GM23338 (cell line): ENCODE measurements around the gene DNAH6. TPM values are rescaled to one million over a fixed set of nuclear protein-coding genes. Genes with fewer than 3 reads are reported as not detected.

Experiments used
- ATAC-seq: fragments of 200-7000 bp; cut with Tn5 transposase; 3 replicates; pipeline ENCODE4 v1.9.1; 2020
- DNase-seq: peaks from one replicate; pipeline ENCODE4 v3.0.0-alpha.2; 2015; ENCODE audit warnings: low spot score
- H2AFZ ChIP-seq: fragments of 200-600 bp; sonication (generic); 2 replicates; pipeline ENCODE4 v1.8.0; 2016; ENCODE audit warnings: antibody characterized with exemption, mild to moderate bottlenecking, moderate library complexity
- H3F3A ChIP-seq: fragments of 200-600 bp; sonication (generic); replicated peaks from 2 replicates; pipeline ENCODE4 v1.8.0; 2017; ENCODE audit warnings: antibody characterized with exemption, mixed run types, low read depth
- H3K27ac ChIP-seq: fragments of 200-600 bp; sonication (generic); 2 replicates; pipeline ENCODE4 v1.6.1; 2016; ENCODE audit warnings: low read depth
- H3K27me3 ChIP-seq: fragments of 200-600 bp; sonication (generic); 2 replicates; pipeline ENCODE4 v1.8.0; 2016; ENCODE audit warnings: mild to moderate bottlenecking, mixed run types, moderate library complexity; ENCODE audit not compliant: insufficient read depth
- H3K36me3 ChIP-seq: fragments of 200-600 bp; sonication (generic); 2 replicates; pipeline ENCODE4 v1.8.0; 2016; ENCODE audit warnings: mild to moderate bottlenecking; ENCODE audit not compliant: insufficient read depth
- H3K4me1 ChIP-seq: fragments of 200-600 bp; sonication (generic); 2 replicates; pipeline ENCODE4 v1.8.0; 2016; ENCODE audit warnings: mild to moderate bottlenecking, moderate library complexity; ENCODE audit not compliant: insufficient read depth
- H3K4me2 ChIP-seq: fragments of 200-600 bp; sonication (generic); 2 replicates; pipeline ENCODE4 v1.7.1; 2017; ENCODE audit warnings: mixed run types
- H3K4me3 ChIP-seq: fragments of 200-600 bp; sonication (generic); 2 replicates; pipeline ENCODE4 v1.6.1; 2016; ENCODE audit warnings: mixed run types
- H3K79me2 ChIP-seq: fragments of 200-600 bp; sonication (generic); replicated peaks from 2 replicates; pipeline ENCODE4 v1.8.0; 2017; ENCODE audit warnings: mild to moderate bottlenecking; ENCODE audit not compliant: insufficient read depth
- H3K9me2 ChIP-seq: fragments of 200-600 bp; sonication (generic); 2 replicates; pipeline ENCODE4 v1.8.0; 2017; ENCODE audit not compliant: insufficient read depth
- H4K20me1 ChIP-seq: fragments of 200-600 bp; sonication (generic); replicated peaks from 2 replicates; pipeline ENCODE4 v1.8.0; 2017; ENCODE audit warnings: mild to moderate bottlenecking; ENCODE audit not compliant: insufficient read depth
- H3K27ac Mint-ChIP-seq: 2 replicates; pipeline ENCODE4 v1.8.0; 2020; ENCODE audit warnings: inconsistent platforms, mild to moderate bottlenecking, moderate library complexity, mixed read lengths
- H3K27me3 Mint-ChIP-seq: 3 replicates; pipeline ENCODE4 v1.8.0; 2022; ENCODE audit warnings: low read depth, mild to moderate bottlenecking, moderate library complexity, mixed read lengths, inconsistent platforms; ENCODE audit not compliant: insufficient read depth, poor library complexity
- H3K36me3 Mint-ChIP-seq: 3 replicates; pipeline ENCODE4 v1.8.0; 2021; ENCODE audit warnings: low read depth, mild to moderate bottlenecking, inconsistent platforms, moderate library complexity, mixed read lengths
- H3K4me1 Mint-ChIP-seq: 3 replicates; pipeline ENCODE4 v1.8.0; 2020; ENCODE audit warnings: mild to moderate bottlenecking, inconsistent platforms, mixed read lengths
- H3K4me3 Mint-ChIP-seq: 3 replicates; pipeline ENCODE4 v1.8.0; 2021; ENCODE audit warnings: moderate library complexity, mild to moderate bottlenecking, inconsistent platforms, mixed read lengths
- H3K9me3 Mint-ChIP-seq: 3 replicates; pipeline ENCODE4 v1.8.0; 2020; ENCODE audit warnings: moderate library complexity, mild to moderate bottlenecking, inconsistent platforms, mixed read lengths
- CREB1 ChIP-seq: fragments of 250-450 bp; sonication (Bioruptor Pico); IDR thresholded peaks from 2 replicates; pipeline ENCODE4 v1.5.0; 2020; ENCODE audit warnings: low read depth, mild to moderate bottlenecking, moderate library complexity
- CTCF ChIP-seq, 2 experiments: fragments of 200-600 bp in 1 of 2; sonication (generic) in 1 of 2; conservative IDR thresholded peaks; 2 replicates each; pipeline versions ENCODE4 v1.5.1 to v1.6.1; 2016 to 2017; ENCODE audit warnings: antibody characterized with exemption in 2 of 2, low read depth in 2 of 2, mild to moderate bottlenecking in 2 of 2, moderate library complexity in 1 of 2
- ETS1 ChIP-seq: IDR thresholded peaks from 2 replicates; pipeline ENCODE4 v1.6.1; 2016; ENCODE audit warnings: antibody characterized with exemption
- EZH2phosphoT487 ChIP-seq: fragments of 200-600 bp; sonication (generic); IDR thresholded peaks from one replicate; pipeline ENCODE4 v1.8.1; 2018; ENCODE audit warnings: antibody characterized with exemption; ENCODE audit not compliant: unreplicated experiment
- JUNB ChIP-seq: IDR thresholded peaks from one replicate; pipeline ENCODE4 v1.6.1; 2016; ENCODE audit warnings: antibody characterized with exemption; ENCODE audit not compliant: unreplicated experiment
- NANOG ChIP-seq: IDR thresholded peaks from 2 replicates; pipeline ENCODE4 v1.6.1; 2016; ENCODE audit warnings: antibody characterized with exemption, borderline replicate concordance
- POLR2AphosphoS5 ChIP-seq: IDR thresholded peaks from 2 replicates; pipeline ENCODE4 v1.6.1; 2016; ENCODE audit warnings: antibody characterized with exemption, low read depth
- REST ChIP-seq: IDR thresholded peaks from one replicate; pipeline ENCODE4 v1.6.1; 2018; ENCODE audit warnings: antibody characterized with exemption; ENCODE audit not compliant: unreplicated experiment
- STAT1 ChIP-seq: IDR thresholded peaks from one replicate; pipeline ENCODE4 v1.6.1; 2016; ENCODE audit warnings: antibody characterized with exemption; ENCODE audit not compliant: unreplicated experiment
- ZNF114 ChIP-seq: fragments of 250-450 bp; sonication (Bioruptor Pico); IDR thresholded peaks from 2 replicates; pipeline ENCODE4 v1.5.0; 2020; ENCODE audit warnings: mild to moderate bottlenecking, moderate library complexity
- ZNF331 ChIP-seq: fragments of 250-450 bp; sonication (Bioruptor Pico); IDR thresholded peaks from 2 replicates; pipeline ENCODE4 v1.5.0; 2020; ENCODE audit warnings: low read depth, mild to moderate bottlenecking, moderate library complexity
- polyA plus RNA-seq: library from polyadenylated mRNA; unstranded; fragments of >200 nt; fragmentation: Nextera tagmentation; extraction: Ambion mirVana; gene quantifications from 2 replicates; pipeline ENCODE4 v1.2.1, GENCODE V29; 2016
- total RNA-seq: library from RNA; depleted of rRNA; stranded (reverse); fragments of >200 nt; shearing (Covaris generic); gene quantifications from 2 replicates; pipeline ENCODE4 v1.2.3, GENCODE V29; 2014

Gene DNAH6
- total and polyA plus RNA-seq, 2 experiments from 2014 or later: 0.27 to 0.31 TPM

GRCh38 chr2:84654414-84654813 is 138.1 kb downstream of the DNAH6 start (continued):
- TF ChIP-seq POLR2AphosphoS5 (no peak), JUNB (no peak), ZNF114 (no peak), CTCF (conservative IDR thresholded peaks at IDR 0.05; ENCODE audit: low read depth in 2 of 2) (no peak), ZNF331 (CRISPR knock-in tag) (no peak), ETS1 (no peak), CREB1 (CRISPR knock-in tag) (no peak), REST (no peak)

- no peaks in the 10 kb centered on the region for H3K79me2 ChIP-seq
- TF ChIP-seq NANOG (no peak), EZH2phosphoT487 (no peak), ZNF331 (CRISPR knock-in tag) (no peak), REST (no peak), JUNB (no peak), STAT1 (no peak), POLR2AphosphoS5 (no peak), ZNF114 (no peak), CTCF (conservative IDR thresholded peaks at IDR 0.05; ENCODE audit: low read depth in 2 of 2) (no peak)
Measured at GRCh38 chr2:84669122-84669521, 152.8 kb downstream of the DNAH6 start.

More at GRCh38 chr2:84669122-84669521, 152.8 kb downstream of the DNAH6 start:
- Histone ChIP-seq H2AFZ (no peak overlapping the region), H3K27ac (no peak overlapping the region), H3K4me2 (no peak overlapping the region), H3K4me3 (no peak overlapping the region), H3K4me1 (no peaks in the 10 kb centered on the region), H3K36me3 (no peaks in the 10 kb centered on the region), H4K20me1 (no peaks in the 10 kb centered on the region), H3F3A (no peaks in the 10 kb centered on the region), H3K9me2 (no peaks in the 10 kb centered on the region), H3K27me3 (no peaks in the 10 kb centered on the region)
- no peak for ATAC-seq
- peaks cover 6% of the 10 kb centered on the region; the same call in 1 of the 3 replicates for H3K9me3 Mint-ChIP-seq
- no peak overlapping the region for H3K4me3 Mint-ChIP-seq
- H3K27me3 Mint-ChIP-seq: no peaks in the 10 kb centered on the region
- no peak for DNase-seq
- no peaks in the 10 kb centered on the region for H3K36me3 Mint-ChIP-seq
- H3K27ac Mint-ChIP-seq: no peak overlapping the region
- H3K4me1 Mint-ChIP-seq: no peaks in the 10 kb centered on the region
